Endothelial cell of hepatic sinusoid (primary cell): ENCODE data around the gene CHPF.

Experiments used
- in situ Hi-C: cut with HindIII; loops from 2 replicates; pipeline ENCODE4 v1.10.0; 2017; ENCODE audit warnings: low sequenced_read_pairs

Gene CHPF

GRCh38 chr2:219536967-219537366, 6.6 kb downstream of the CHPF start:
- in situ Hi-C loops = no loop called here

GRCh38 chr2:219536425-219536824, 7.2 kb downstream of the CHPF start:
- in situ Hi-C loops = no loop called here

GRCh38 chr2:219533930-219534661, 9.5 kb downstream of the CHPF start:
- in situ Hi-C loops = no loop called here

GRCh38 chr2:219532378-219532649, 11.3 kb downstream of the CHPF start:
- in situ Hi-C loops = no loop called here

GRCh38 chr2:219531639-219532377, 11.8 kb downstream of the CHPF start:
- in situ Hi-C loops = no loop called here

GRCh38 chr2:219530048-219530963, 13.3 kb downstream of the CHPF start:
- in situ Hi-C loops = no loop called here

- in situ Hi-C loops = no loop called here
These were observed 16.1 kb downstream of the CHPF start for GRCh38 chr2:219527472-219527871.

- in situ Hi-C loops = no loop called here
These were observed 16.6 kb downstream of the CHPF start for GRCh38 chr2:219527076-219527394.

GRCh38 chr2:219526320-219527075, 17.1 kb downstream of the CHPF start:
- in situ Hi-C loops = no loop called here

GRCh38 chr2:219525533-219526232, 17.9 kb downstream of the CHPF start:
- in situ Hi-C loops = no loop called here

- in situ Hi-C loops = no loop called here
These were observed 18.8 kb downstream of the CHPF start for GRCh38 chr2:219524817-219525216.

GRCh38 chr2:219523031-219523671, 20.5 kb downstream of the CHPF start:
- in situ Hi-C loops = no loop called here

- in situ Hi-C loops = no loop called here
These were observed 21.2 kb downstream of the CHPF start for GRCh38 chr2:219522111-219523030.

GRCh38 chr2:219521066-219521880, 22.3 kb downstream of the CHPF start:
- in situ Hi-C loops = no loop called here

- in situ Hi-C loops = no loop called here
These were observed 23.5 kb downstream of the CHPF start for GRCh38 chr2:219520079-219520478.

GRCh38 chr2:219519526-219519916, 24.1 kb downstream of the CHPF start:
- in situ Hi-C loops = no loop called here

GRCh38 chr2:219517954-219518778, 25.4 kb downstream of the CHPF start:
- in situ Hi-C loops = no loop called here
